ENCODE data around the gene PROM2. TPM values are rescaled to one million over a fixed set of nuclear protein-coding genes. Genes with fewer than 3 reads are reported as not detected.

Gene PROM2
- total and polyA plus RNA-seq, 4 donors = 0.99 to 5.9 (median 2.1) TPM

DNA sequence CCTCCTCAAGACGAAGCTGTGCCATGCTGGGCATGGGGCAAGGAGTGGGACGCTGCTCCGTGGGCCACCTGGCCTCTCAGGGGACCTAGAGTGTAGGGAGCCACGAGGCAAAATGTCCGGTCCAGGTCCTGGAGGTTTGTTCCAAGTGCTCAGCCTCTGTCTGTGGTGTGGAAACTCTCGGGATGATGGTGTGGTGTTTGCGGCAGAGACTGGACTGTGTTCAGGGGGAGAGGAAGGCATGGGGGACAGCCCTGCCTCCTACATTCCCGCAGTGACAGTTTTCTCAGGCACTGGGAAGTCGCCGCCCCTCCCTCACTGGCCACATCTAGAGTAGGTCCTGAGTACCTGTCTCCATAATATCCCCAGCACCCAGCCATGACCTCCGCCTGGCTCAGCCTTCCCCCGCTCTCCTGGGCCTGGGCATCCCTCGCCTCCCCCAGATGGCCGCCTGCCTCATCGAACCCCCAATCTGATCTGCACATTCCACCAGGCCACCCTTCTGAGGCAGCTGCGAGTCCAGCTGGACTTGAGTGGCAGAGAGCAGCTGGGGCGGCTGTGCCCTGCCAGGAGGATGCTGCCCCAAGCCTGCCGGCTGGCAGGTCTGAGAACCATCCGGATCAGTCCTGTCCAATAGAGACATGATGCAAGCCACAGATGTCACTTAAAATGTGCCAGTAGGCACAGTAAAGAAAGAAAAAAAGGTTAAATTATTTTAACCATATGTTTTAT lies 29.1 kb downstream of the PROM2 start:
- DNase-seq (ENCODE audit: low read depth in 4 of 6, low spot score in 6 of 6) = peak in 2 of 6 donors; percentile 61 to 85

DNA sequence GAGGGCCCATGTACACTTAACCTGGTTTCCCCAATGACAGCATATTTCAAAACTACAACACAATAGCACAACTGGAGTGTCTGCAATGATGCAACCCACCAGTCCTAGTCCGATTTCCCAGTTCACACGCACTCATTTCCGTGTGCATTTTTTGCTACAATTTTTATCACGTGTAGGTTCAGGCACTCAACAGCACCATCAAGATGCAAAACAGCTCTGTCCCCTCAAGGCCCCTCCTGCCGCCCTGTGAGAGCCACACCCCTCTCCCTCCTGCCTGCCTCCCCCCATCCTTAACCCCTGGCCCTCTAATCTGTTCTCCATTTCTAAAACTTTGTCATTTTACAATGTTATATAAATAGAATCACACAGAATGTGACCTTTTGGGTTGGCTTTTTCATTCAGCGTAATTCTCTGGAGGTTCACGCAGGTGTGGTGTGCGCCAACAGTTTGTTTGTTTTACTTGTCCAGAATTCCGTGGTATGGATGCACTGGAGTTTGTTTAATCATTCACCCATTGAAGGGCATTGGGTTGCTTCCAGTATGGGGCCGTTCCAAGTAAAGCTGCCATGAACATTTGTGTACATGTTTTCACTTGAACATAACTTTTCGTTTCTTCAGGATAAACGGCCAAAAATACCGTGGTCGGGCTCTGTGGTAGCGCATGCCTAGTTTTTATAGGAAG lies 31.3 kb downstream of the PROM2 start:
- 61% methylated on average over 13 of the region's 15 CpGs for WGBS (ENCODE audit: insufficient coverage)
- no peaks in the 10 kb centered on the region for H3K9me3 ChIP-seq (ENCODE audit: control insufficient read depth, insufficient read depth, low read length)
- DNase-seq (ENCODE audit: low read depth in 4 of 6, low spot score in 6 of 6) = no peak
- H3K36me3 ChIP-seq (ENCODE audit: control insufficient read depth, insufficient read depth, low read length) = peaks cover 14% of the 10 kb centered on the region
- H3K4me3 ChIP-seq (ENCODE audit: low read depth, low read length) = no peak overlapping the region
- no peak overlapping the region for H3K27ac ChIP-seq (ENCODE audit: low read depth, low read length)
- H3K27me3 ChIP-seq (ENCODE audit: control insufficient read depth, insufficient read depth, low read length) = no peaks in the 10 kb centered on the region
- peaks cover 86% of the 10 kb centered on the region for H3K4me1 ChIP-seq (ENCODE audit: control insufficient read depth, insufficient read depth, low read length)

More for the DNA sequence above, 29.1 kb downstream of the PROM2 start:
- Histone ChIP-seq H3K27me3 (ENCODE audit: control insufficient read depth, insufficient read depth, low read length) (no peaks in the 10 kb centered on the region), H3K9me3 (ENCODE audit: control insufficient read depth, insufficient read depth, low read length) (no peaks in the 10 kb centered on the region), H3K27ac (ENCODE audit: low read depth, low read length) (no peak overlapping the region), H3K4me1 (ENCODE audit: control insufficient read depth, insufficient read depth, low read length) (peaks cover 94% of the 10 kb centered on the region), H3K36me3 (ENCODE audit: control insufficient read depth, insufficient read depth, low read length) (peaks cover 8% of the 10 kb centered on the region), H3K4me3 (ENCODE audit: low read depth, low read length) (no peak overlapping the region)
- 68% methylated on average over 17 of the region's 19 CpGs for WGBS (ENCODE audit: insufficient coverage)

DNA sequence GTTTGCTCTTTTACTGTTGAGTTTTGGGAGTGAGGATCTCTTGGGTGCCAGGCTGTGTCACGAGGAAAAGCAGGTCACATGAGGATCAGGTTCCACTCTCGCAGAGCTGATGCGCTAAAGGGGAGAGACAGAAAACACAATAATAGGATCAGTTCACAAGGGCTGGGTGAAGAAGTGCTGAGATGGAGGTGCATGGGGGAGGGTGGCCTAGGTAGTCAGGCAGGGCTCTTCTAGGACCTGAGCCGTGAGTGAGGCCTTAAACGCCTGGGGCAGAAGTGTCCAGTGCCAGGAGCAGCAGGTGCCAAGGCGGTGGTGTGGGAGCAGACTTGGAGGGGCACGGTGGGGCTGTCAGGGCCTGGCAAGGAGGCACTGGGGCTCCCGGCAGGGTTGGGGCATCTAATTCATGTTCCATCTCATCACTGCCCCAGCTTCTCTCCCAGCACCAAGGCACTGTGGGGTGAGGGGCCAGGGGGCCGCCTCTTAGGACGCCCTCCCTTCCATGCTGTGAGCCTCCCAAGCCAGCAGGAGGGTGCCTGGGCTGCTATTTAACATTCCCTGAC lies 32.2 kb downstream of the PROM2 start:
- 72% methylated on average over 7 of the region's 10 CpGs for WGBS (ENCODE audit: insufficient coverage)
- H3K9me3 ChIP-seq (ENCODE audit: control insufficient read depth, insufficient read depth, low read length) = no peaks in the 10 kb centered on the region
- H3K4me3 ChIP-seq (ENCODE audit: low read depth, low read length) = no peak overlapping the region
- no peak overlapping the region for H3K27ac ChIP-seq (ENCODE audit: low read depth, low read length)
- no peaks in the 10 kb centered on the region for H3K27me3 ChIP-seq (ENCODE audit: control insufficient read depth, insufficient read depth, low read length)
- no peak for DNase-seq (ENCODE audit: low read depth in 4 of 6, low spot score in 6 of 6)
- peaks cover 86% of the 10 kb centered on the region for H3K4me1 ChIP-seq (ENCODE audit: control insufficient read depth, insufficient read depth, low read length)
- H3K36me3 ChIP-seq (ENCODE audit: control insufficient read depth, insufficient read depth, low read length) = peaks cover 13% of the 10 kb centered on the region

DNA sequence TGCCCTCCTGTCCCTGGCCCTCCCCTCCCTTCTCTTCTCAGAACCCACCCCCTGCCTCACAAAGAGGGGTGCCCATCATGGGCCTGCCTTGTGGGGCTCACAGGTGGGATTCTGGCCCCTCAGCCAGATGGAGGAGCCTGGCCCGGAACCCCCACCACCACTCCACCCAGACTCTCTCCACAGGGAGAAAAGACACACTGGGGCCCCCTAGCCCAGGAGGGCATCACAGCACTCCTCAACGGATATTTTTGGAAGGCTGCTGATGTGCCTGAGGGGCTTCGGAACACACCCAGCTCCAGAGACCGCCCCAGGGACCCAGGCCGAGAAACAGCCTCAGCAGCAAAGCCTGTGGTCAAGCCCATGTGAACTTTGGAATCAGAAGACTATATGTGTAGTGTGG lies 32.8 kb downstream of the PROM2 start:
- Histone ChIP-seq H3K27me3 (ENCODE audit: control insufficient read depth, insufficient read depth, low read length) (no peaks in the 10 kb centered on the region), H3K9me3 (ENCODE audit: control insufficient read depth, insufficient read depth, low read length) (no peaks in the 10 kb centered on the region), H3K27ac (ENCODE audit: low read depth, low read length) (no peak overlapping the region), H3K36me3 (ENCODE audit: control insufficient read depth, insufficient read depth, low read length) (peaks cover 15% of the 10 kb centered on the region), H3K4me3 (ENCODE audit: low read depth, low read length) (no peak overlapping the region), H3K4me1 (ENCODE audit: control insufficient read depth, insufficient read depth, low read length) (peaks cover 86% of the 10 kb centered on the region)
- WGBS (ENCODE audit: insufficient coverage) = 88% methylated on average over 5 of the region's 5 CpGs
- DNase-seq (ENCODE audit: low read depth in 4 of 6, low spot score in 6 of 6) = no peak

DNA sequence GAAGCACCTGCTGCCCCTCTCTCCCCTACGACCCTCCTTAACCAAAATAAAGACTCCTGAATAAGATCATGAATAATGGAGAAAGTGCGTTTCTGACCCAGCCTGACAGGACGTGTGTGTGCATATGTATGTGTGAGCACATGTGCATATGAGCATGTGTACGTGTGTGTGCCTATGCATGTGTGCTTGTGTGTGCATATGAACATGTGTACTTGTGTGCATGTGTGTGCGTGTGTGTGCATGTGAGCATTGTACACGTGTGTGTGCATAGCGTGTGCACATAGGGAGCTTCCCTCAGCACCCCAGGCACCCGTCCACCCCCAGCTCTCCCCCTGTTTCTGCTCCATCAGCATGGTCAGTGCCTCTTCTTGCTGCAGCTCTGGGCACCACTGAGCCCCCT lies 33.6 kb downstream of the PROM2 start:
- Histone ChIP-seq H3K27me3 (ENCODE audit: control insufficient read depth, insufficient read depth, low read length) (no peaks in the 10 kb centered on the region), H3K4me1 (ENCODE audit: control insufficient read depth, insufficient read depth, low read length) (peaks cover 86% of the 10 kb centered on the region), H3K27ac (ENCODE audit: low read depth, low read length) (no peak overlapping the region), H3K9me3 (ENCODE audit: control insufficient read depth, insufficient read depth, low read length) (no peaks in the 10 kb centered on the region), H3K4me3 (ENCODE audit: low read depth, low read length) (no peak overlapping the region), H3K36me3 (ENCODE audit: control insufficient read depth, insufficient read depth, low read length) (peaks cover 17% of the 10 kb centered on the region)
- no peak for DNase-seq (ENCODE audit: low read depth in 4 of 6, low spot score in 6 of 6)
- 89% methylated on average over 6 of the region's 8 CpGs for WGBS (ENCODE audit: insufficient coverage)

DNA sequence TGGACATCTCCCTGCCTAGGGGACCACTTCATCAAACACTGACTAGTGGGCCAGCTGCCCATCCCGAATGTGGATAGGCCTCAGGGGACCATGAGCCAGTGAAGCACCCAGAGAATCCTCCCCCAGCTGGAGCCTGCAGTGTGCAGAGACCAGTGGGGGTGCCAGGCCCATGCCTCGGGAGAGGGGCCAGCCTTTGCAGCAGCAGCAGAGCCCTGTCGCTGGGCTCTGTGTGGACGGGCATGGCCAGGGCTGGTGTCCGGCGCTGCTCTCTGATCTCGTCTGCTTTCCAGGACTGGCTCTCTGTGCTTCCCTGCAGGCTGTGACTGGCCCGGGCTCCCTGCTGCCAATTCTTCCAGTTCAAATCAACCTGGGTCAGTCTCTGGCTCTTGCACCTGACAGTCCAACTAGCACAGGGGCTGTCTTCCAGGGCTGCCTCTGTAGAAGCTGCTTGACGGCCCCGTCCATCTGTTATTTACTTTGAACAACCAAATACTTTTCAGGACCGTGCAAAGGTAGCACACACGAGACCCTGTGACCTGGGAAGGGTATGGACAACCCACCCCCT lies 34.3 kb downstream of the PROM2 start:
- DNase-seq (ENCODE audit: low read depth in 4 of 6, low spot score in 6 of 6) = no peak
- Histone ChIP-seq H3K27ac (ENCODE audit: low read depth, low read length) (no peak overlapping the region), H3K9me3 (ENCODE audit: control insufficient read depth, insufficient read depth, low read length) (no peaks in the 10 kb centered on the region), H3K4me3 (ENCODE audit: low read depth, low read length) (no peak overlapping the region), H3K36me3 (ENCODE audit: control insufficient read depth, insufficient read depth, low read length) (peaks cover 15% of the 10 kb centered on the region), H3K4me1 (ENCODE audit: control insufficient read depth, insufficient read depth, low read length) (peaks cover 86% of the 10 kb centered on the region), H3K27me3 (ENCODE audit: control insufficient read depth, insufficient read depth, low read length) (no peaks in the 10 kb centered on the region)
- 80% methylated on average over 12 of the region's 12 CpGs for WGBS (ENCODE audit: insufficient coverage)

DNA sequence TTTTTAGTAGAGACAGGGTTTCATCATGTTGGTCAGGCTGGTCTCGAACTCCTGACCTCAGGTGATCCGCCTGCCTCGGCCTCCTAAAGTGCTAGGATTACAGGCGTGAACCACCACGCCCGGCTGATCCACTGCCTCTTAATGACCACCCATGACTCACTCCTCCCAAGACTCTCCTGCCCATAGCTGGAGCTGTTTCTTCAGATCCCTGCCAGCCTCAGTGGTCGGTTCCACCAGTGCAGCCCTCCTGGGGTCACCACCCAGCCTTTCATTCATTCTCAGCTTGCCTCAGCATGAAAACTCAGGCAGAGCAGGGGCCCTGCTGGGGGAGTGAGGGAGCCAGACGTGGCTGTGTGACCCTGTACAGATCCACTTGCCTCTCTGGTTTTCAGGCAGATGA lies 35.4 kb downstream of the PROM2 start:
- Histone ChIP-seq H3K36me3 (ENCODE audit: control insufficient read depth, insufficient read depth, low read length) (peaks cover 13% of the 10 kb centered on the region), H3K9me3 (ENCODE audit: control insufficient read depth, insufficient read depth, low read length) (no peaks in the 10 kb centered on the region), H3K27me3 (ENCODE audit: control insufficient read depth, insufficient read depth, low read length) (no peaks in the 10 kb centered on the region), H3K4me3 (ENCODE audit: low read depth, low read length) (no peak overlapping the region), H3K27ac (ENCODE audit: low read depth, low read length) (no peak overlapping the region), H3K4me1 (ENCODE audit: control insufficient read depth, insufficient read depth, low read length) (peaks cover 85% of the 10 kb centered on the region)
- DNase-seq (ENCODE audit: low read depth in 4 of 6, low spot score in 6 of 6) = no peak
- 84% methylated on average over 6 of the region's 8 CpGs for WGBS (ENCODE audit: insufficient coverage)

DNA sequence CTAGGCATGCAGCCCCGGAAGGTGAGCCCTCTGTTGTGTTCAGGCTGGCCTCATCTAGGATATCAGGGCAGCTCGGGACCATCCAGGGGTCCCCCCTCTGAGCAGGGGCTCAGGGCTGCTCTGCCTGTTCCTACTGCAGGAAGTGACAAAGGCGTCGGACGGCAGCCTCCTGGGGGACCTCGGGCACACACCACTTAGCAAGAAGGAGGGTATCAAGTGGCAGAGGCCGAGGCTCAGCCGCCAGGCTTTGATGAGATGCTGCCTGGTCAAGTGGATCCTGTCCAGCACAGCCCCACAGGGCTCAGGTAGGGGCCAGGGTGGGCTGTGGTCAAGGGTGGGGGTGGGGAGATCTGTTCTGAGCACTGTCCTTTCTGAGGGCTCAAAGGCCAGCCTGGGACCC lies 36.0 kb downstream of the PROM2 start:
- 85% methylated on average over 8 of the region's 8 CpGs for WGBS (ENCODE audit: insufficient coverage)
- peaks cover 85% of the 10 kb centered on the region for H3K4me1 ChIP-seq (ENCODE audit: control insufficient read depth, insufficient read depth, low read length)

DNA sequence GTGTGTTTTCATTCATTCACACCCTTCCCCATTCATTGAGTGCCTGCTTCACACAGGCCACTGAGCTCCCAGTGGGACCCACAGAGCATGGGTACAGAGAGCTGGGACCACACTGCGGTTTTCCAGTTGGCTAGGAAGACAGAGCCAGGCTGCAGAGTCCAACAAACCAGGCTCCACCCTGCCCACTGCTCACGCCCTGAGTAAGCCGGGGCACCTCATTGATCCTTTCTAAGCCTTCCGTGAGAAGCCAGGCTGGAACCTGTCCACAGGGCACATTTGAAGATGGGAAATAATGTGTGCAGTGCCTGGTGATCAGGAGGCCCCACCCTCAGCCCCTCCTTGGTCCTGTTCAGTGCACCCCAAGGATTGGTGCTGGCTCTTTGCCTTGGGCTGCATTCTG lies 36.4 kb downstream of the PROM2 start:
- H3K4me1 ChIP-seq (ENCODE audit: control insufficient read depth, insufficient read depth, low read length) = peaks cover 83% of the 10 kb centered on the region
- H3K27ac ChIP-seq (ENCODE audit: low read depth, low read length) = no peak overlapping the region
- WGBS (ENCODE audit: insufficient coverage) = 85% methylated on average over 4 of the region's 4 CpGs

More for the DNA sequence above, 36.0 kb downstream of the PROM2 start:
- Histone ChIP-seq H3K4me3 (ENCODE audit: low read depth, low read length) (no peak overlapping the region), H3K27me3 (ENCODE audit: control insufficient read depth, insufficient read depth, low read length) (no peaks in the 10 kb centered on the region), H3K9me3 (ENCODE audit: control insufficient read depth, insufficient read depth, low read length) (no peaks in the 10 kb centered on the region), H3K27ac (ENCODE audit: low read depth, low read length) (no peak overlapping the region), H3K36me3 (ENCODE audit: control insufficient read depth, insufficient read depth, low read length) (peaks cover 13% of the 10 kb centered on the region)
- no peak for DNase-seq (ENCODE audit: low read depth in 4 of 6, low spot score in 6 of 6)

More for the DNA sequence above, 36.4 kb downstream of the PROM2 start:
- Histone ChIP-seq H3K9me3 (ENCODE audit: control insufficient read depth, insufficient read depth, low read length) (no peaks in the 10 kb centered on the region), H3K27me3 (ENCODE audit: control insufficient read depth, insufficient read depth, low read length) (no peaks in the 10 kb centered on the region), H3K36me3 (ENCODE audit: control insufficient read depth, insufficient read depth, low read length) (peaks cover 13% of the 10 kb centered on the region), H3K4me3 (ENCODE audit: low read depth, low read length) (no peak overlapping the region)
- no peak for DNase-seq (ENCODE audit: low read depth in 4 of 6, low spot score in 6 of 6)

Data from spinal cord (tissue), 10 donors.